KMS-11 (cell line): Measurements from ENCODE around the gene TSHR.

Source experiments
- H2AFZ ChIP-seq: fragments of 200-600 bp; sonication (generic); 2 replicates; pipeline ENCODE4 v1.6.1; 2016; ENCODE audit warnings: antibody characterized with exemption, mixed run types, low read depth
- H3K27ac ChIP-seq: fragments of 200-600 bp; sonication (generic); 2 replicates; pipeline ENCODE4 v1.6.1; 2016; ENCODE audit warnings: mild to moderate bottlenecking, mixed run types
- H3K27me3 ChIP-seq: fragments of 200-600 bp; sonication (generic); 2 replicates; pipeline ENCODE4 v1.6.1; 2017; ENCODE audit warnings: mild to moderate bottlenecking, low read depth, mixed run types, moderate library complexity; ENCODE audit not compliant: insufficient read depth
- H3K36me3 ChIP-seq: fragments of 200-600 bp; sonication (generic); 2 replicates; pipeline ENCODE4 v1.6.1; 2017; ENCODE audit warnings: mild to moderate bottlenecking, mixed run types; ENCODE audit not compliant: insufficient read depth
- H3K4me1 ChIP-seq: fragments of 200-600 bp; sonication (generic); 2 replicates; pipeline ENCODE4 v1.6.1; 2016; ENCODE audit warnings: mild to moderate bottlenecking, low read depth, mixed run types; ENCODE audit not compliant: poor library complexity, severe bottlenecking
- H3K4me2 ChIP-seq: fragments of 200-600 bp; sonication (generic); 2 replicates; pipeline ENCODE4 v1.7.0; 2016; ENCODE audit warnings: mild to moderate bottlenecking, mixed run types
- H3K4me3 ChIP-seq: fragments of 200-600 bp; sonication (generic); IDR thresholded peaks from 2 replicates; pipeline ENCODE4 v1.6.1; 2017; ENCODE audit warnings: low read depth, low read length, mixed read lengths; ENCODE audit not compliant: insufficient read depth
- H3K79me2 ChIP-seq: fragments of 200-600 bp; sonication (generic); 2 replicates; pipeline ENCODE4 v1.6.1; 2016; ENCODE audit warnings: low read depth, mixed run types; ENCODE audit not compliant: insufficient read depth
- H3K9ac ChIP-seq: fragments of 200-600 bp; sonication (generic); 2 replicates; pipeline ENCODE4 v1.6.1; 2016; ENCODE audit warnings: mild to moderate bottlenecking, mixed run types
- H4K20me1 ChIP-seq: fragments of 200-600 bp; sonication (generic); 2 replicates; pipeline ENCODE4 v1.6.1; 2016; ENCODE audit warnings: mild to moderate bottlenecking, mixed run types; ENCODE audit not compliant: insufficient read depth
- CTCF ChIP-seq: fragments of 200-600 bp; sonication (generic); conservative IDR thresholded peaks from 2 replicates; pipeline ENCODE4 v1.6.1; 2017; ENCODE audit warnings: low read depth, mild to moderate bottlenecking, antibody characterized with exemption, low read length, moderate library complexity, mixed read lengths

TSHR gene

DNA sequence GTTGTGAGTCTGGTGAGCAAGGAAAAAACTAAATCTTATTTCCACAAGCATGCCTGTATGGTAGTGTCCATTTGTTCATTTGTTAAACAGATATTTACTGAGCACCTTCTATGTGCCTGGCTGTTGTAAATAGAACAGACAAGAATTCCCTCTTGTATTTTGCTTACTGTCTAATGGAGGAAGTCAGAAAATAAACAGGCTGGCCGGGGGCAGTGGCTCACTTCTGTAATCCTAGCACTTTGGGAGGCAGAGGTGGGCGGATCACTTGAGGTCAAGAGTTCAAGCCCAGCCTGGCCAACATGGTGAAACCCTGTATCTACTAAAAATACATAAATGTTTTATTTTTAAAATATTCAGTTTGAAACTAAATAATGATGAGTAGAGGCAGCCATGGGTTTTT is 186.0 kb downstream of the TSHR start:
- H3K4me3 ChIP-seq = no peak overlapping the region
- no peak overlapping the region for H3K27ac ChIP-seq
- no peaks in the 10 kb centered on the region for H3K79me2 ChIP-seq
- H4K20me1 ChIP-seq = no peaks in the 10 kb centered on the region
- no peak overlapping the region for H2AFZ ChIP-seq
- H3K36me3 ChIP-seq = no peaks in the 10 kb centered on the region
- no peak overlapping the region for H3K4me2 ChIP-seq
- no peaks in the 10 kb centered on the region for H3K4me1 ChIP-seq
- no peaks in the 10 kb centered on the region for H3K27me3 ChIP-seq
- TF ChIP-seq CTCF = no peak
- H3K9ac ChIP-seq = no peak overlapping the region

DNA sequence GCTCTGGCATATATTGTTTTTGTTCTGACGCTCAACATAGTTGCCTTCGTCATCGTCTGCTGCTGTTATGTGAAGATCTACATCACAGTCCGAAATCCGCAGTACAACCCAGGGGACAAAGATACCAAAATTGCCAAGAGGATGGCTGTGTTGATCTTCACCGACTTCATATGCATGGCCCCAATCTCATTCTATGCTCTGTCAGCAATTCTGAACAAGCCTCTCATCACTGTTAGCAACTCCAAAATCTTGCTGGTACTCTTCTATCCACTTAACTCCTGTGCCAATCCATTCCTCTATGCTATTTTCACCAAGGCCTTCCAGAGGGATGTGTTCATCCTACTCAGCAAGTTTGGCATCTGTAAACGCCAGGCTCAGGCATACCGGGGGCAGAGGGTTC is 188.4 kb downstream of the TSHR start:
- no peaks in the 10 kb centered on the region for H3K27me3 ChIP-seq
- no peak overlapping the region for H3K27ac ChIP-seq
- H3K79me2 ChIP-seq = no peaks in the 10 kb centered on the region
- no peak for TF ChIP-seq CTCF
- H3K9ac ChIP-seq = no peak overlapping the region
- H3K4me3 ChIP-seq = no peak overlapping the region
- no peaks in the 10 kb centered on the region for H3K36me3 ChIP-seq
- H4K20me1 ChIP-seq = no peaks in the 10 kb centered on the region
- no peaks in the 10 kb centered on the region for H3K4me1 ChIP-seq
- H3K4me2 ChIP-seq = no peak overlapping the region
- no peak overlapping the region for H2AFZ ChIP-seq

DNA sequence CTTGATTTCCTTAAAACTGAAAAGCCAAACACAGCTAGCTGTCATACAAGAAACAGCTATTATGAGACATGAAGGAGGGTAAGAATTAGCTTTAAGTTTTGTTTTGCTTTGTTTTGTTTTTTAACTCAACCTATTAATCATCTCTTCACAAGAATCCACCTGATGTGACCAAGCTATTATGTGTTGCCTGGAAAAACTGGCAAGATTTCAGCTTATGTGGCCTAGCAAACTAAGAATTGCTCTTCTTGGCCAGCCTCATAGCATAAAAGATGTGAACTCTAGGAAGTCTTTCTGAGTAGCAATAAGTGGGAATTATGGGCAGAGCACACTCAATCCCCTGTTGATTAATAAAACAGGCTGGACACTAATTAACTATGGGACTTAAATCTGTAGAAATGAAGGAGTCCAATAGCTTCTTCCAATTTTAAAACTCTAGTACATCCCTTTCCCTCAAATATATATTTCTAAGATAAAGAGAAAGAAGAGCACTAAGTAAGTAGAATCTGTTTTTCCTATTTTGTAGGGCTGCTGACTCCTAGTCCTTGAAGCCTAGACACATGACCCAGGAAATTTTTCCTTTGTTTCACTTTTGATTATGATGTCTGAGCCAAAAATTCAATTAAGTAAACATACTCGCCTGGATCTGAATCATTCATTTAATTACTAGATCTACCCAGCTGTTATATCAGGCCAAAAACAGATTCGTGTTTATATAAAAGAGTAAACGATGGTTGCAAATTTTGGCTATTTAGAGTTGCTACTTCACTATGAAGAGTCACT is 189.6 kb downstream of the TSHR start:
- Histone ChIP-seq H3K9ac (no peak overlapping the region), H3K4me1 (no peaks in the 10 kb centered on the region), H3K27ac (no peak overlapping the region)

DNA sequence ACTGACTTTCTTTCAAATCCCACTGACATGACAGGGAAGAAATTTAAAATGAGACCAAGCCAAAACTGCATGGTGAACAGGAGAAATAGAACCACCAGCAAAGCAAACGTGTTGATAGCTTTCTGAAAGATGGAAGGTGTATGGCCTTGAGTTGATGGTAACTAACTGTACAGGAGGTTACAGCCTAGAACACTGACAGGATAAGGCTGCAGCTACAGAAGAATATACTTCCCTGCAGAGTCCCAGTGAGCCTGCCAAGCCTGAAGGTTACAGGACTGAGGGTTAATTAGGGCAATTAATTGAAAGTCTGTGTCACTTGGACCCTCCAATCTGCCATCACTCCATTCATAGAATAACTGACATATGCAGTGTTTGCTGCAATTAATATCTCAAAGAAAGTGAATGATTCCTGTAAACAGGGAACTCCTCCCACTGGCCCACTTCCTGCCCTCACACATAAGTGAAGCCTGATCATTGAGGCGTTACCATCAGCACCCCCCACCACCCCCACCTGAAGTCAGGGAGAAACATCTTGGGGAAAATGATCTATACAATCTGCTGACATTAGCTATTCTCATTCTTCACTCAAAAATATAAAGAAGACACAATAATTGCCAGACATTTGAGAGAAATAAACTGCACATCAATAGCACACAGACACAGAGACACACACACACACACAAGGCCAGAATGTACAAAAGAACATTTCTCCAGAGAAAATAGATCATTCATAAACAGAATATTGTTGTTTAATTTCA is 191.9 kb downstream of the TSHR start:
- TF ChIP-seq CTCF = no peak
- Histone ChIP-seq H3K27me3 (no peaks in the 10 kb centered on the region), H3K4me1 (no peaks in the 10 kb centered on the region), H3K4me3 (no peak overlapping the region), H4K20me1 (no peaks in the 10 kb centered on the region), H3K4me2 (no peak overlapping the region), H2AFZ (no peak overlapping the region), H3K79me2 (no peaks in the 10 kb centered on the region), H3K27ac (no peak overlapping the region), H3K9ac (no peak overlapping the region), H3K36me3 (no peaks in the 10 kb centered on the region)

More for the DNA sequence above, 189.6 kb downstream of the TSHR start:
- H3K4me3 ChIP-seq = no peak overlapping the region
- H3K79me2 ChIP-seq = no peaks in the 10 kb centered on the region
- H3K4me2 ChIP-seq = no peak overlapping the region
- H2AFZ ChIP-seq = no peak overlapping the region
- no peaks in the 10 kb centered on the region for H3K27me3 ChIP-seq
- H3K36me3 ChIP-seq = no peaks in the 10 kb centered on the region
- TF ChIP-seq CTCF = no peak
- no peaks in the 10 kb centered on the region for H4K20me1 ChIP-seq
